ENCODE measurements around the gene MCM9.

- TF ChIP-seq CTCF (IDR thresholded peaks at IDR 0.05; ENCODE audit: low read depth, low read length) (no peak), EZH2phosphoT487 (IDR thresholded peaks at IDR 0.05; ENCODE audit: low read depth) (no peak)
Measured at GRCh38 chr6:118770112-118770788, 164.7 kb downstream of the MCM9 start.
